ENCODE results near the gene PTPRJ. TPM values are rescaled to one million over a fixed set of nuclear protein-coding genes. Genes with fewer than 3 reads are reported as not detected.
A peak's percentile ranks its signal among the peaks of the same experiment; 100 is the strongest.

The PTPRJ gene
- total and polyA plus RNA-seq, 5 donors from 2014 or later, result 13.8 to 81.8 (median 19.0) TPM

DNA sequence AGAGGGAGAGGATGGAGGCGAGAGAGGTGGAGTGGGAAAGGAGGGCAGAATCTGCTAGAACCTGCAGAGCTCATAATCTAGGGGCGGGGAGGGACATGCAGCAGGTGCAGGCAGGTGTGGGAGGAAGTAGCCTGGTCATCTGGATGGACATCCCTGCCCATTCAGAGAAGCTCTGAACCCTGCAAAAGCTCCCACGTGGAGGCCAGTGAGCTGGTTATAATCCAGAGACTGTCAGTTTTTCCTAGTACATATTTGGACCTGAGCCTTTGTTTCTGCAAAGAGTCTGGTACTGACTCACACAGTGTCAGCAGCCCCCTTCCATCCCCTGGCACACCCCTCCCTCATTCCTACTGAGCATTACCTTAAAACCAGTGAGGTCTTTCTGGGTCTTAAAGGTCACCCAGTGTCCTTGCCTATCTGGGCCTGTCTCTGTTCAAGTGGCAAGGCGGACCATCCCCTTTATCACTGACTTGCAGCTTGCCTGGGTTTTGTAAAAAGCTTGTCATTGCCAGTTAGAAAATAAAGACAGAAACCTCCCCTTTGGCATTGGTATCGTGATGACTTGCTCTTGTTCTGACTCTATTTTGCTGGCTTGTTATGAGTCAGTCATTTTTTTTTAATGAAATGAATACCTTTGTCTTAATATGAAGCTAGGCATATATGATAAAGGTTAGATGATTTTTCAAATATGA, 26.1 kb downstream of the PTPRJ start:
- Mint-ChIP-seq H3K27me3 (no peaks in the 10 kb centered on the region), H3K36me3 (peaks cover 3% of the 10 kb centered on the region), H3K4me3 (peak overlapping the region; percentile 77 to 94 (median 84)), H3K4me1 (peaks cover 37 to 91% (median 55%) of the 10 kb centered on the region in 4 donors), H3K27ac (peak overlapping the region; percentile 98 to 100 (median 99)), H3K9me3 (peaks cover 0 to 2% (median 0%) of the 10 kb centered on the region in 7 donors)
- ATAC-seq (ENCODE audit: low read depth in 2 of 2), result peak; percentile 23 to 48
- peak overlapping the region; percentile 93 for H3K27ac ChIP-seq (ENCODE audit: insufficient read depth, low read length, poor library complexity, severe bottlenecking)
- no peaks in the 10 kb centered on the region for H3K36me3 ChIP-seq (ENCODE audit: control insufficient read depth, insufficient read depth, low read length)
- peaks cover 97% of the 10 kb centered on the region for H3K4me1 ChIP-seq (ENCODE audit: control insufficient read depth, insufficient read depth, low read length, poor library complexity, severe bottlenecking)
- H3K4me3 ChIP-seq (ENCODE audit: low read depth, low read length), result peak overlapping the region; percentile 72
- H3K9me3 ChIP-seq (ENCODE audit: control insufficient read depth in 2 of 2, low read length in 2 of 2), result no peaks in the 10 kb centered on the region
- H3K27me3 ChIP-seq (ENCODE audit: control insufficient read depth, insufficient read depth, low read length), result no peaks in the 10 kb centered on the region
- peak in 2 of 3 donors; percentile 64 to 85 for DNase-seq

DNA sequence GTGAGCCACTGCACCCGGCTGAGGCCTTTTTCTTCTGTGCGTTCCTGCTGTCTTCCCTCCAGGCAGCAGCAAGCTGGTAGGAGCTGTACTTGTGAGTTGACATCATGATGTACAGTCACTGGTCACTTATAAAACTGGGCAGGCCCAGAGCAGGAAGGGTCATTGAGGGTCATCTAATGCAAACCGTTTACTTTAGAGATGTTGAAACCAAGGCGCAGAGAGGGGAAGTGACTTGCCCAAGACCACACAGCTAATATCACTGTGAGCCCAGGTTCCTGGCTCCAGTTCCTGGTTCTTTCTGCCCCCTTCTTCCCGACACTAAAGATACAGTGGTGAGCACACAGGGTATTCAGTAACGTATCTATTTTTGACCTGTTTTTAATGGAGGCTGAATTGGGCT, 27.3 kb downstream of the PTPRJ start:
- peaks cover 0 to 2% (median 0%) of the 10 kb centered on the region in 7 donors for H3K9me3 Mint-ChIP-seq
- Histone ChIP-seq H3K4me1 (ENCODE audit: control insufficient read depth, insufficient read depth, low read length, poor library complexity, severe bottlenecking) (peaks cover 98% of the 10 kb centered on the region), H3K9me3 (ENCODE audit: control insufficient read depth in 2 of 2, low read length in 2 of 2) (no peaks in the 10 kb centered on the region), H3K36me3 (ENCODE audit: control insufficient read depth, insufficient read depth, low read length) (no peaks in the 10 kb centered on the region), H3K27me3 (ENCODE audit: control insufficient read depth, insufficient read depth, low read length) (no peaks in the 10 kb centered on the region), H3K4me3 (ENCODE audit: low read depth, low read length) (peak overlapping the region; percentile 30), H3K27ac (ENCODE audit: insufficient read depth, low read length, poor library complexity, severe bottlenecking) (peak overlapping the region; percentile 93)
- peak overlapping the region; percentile 98 to 100 (median 99) for H3K27ac Mint-ChIP-seq
- peaks cover 42 to 92% (median 61%) of the 10 kb centered on the region in 4 donors for H3K4me1 Mint-ChIP-seq
- ATAC-seq (ENCODE audit: low read depth in 2 of 2), result no peak
- H3K27me3 Mint-ChIP-seq, result no peaks in the 10 kb centered on the region
- H3K36me3 Mint-ChIP-seq, result peaks cover 3% of the 10 kb centered on the region
- DNase-seq, result no peak
- peak overlapping the region; percentile 11 to 72 (median 42) for H3K4me3 Mint-ChIP-seq

DNA sequence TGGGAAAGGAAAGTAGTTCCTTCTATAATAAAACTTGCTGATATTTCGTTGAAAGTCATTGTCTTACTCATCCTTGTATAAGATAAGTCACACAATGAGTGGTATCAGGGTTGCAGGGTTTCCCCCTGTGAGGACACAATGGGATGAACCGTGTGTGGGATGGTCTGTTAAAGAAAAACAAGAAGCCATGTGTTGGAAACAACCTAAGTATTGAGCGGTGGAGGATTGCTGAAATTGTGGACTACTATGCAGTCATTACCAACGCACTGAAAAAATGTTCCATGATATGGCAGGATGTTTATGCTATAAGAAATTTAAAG, 28.6 kb downstream of the PTPRJ start:
- peaks cover 0 to 2% (median 0%) of the 10 kb centered on the region in 7 donors for H3K9me3 Mint-ChIP-seq
- H3K4me1 Mint-ChIP-seq, result peaks cover 42 to 93% (median 72%) of the 10 kb centered on the region in 4 donors
- DNase-seq, result peak in 2 of 3 donors; percentile 55 to 74
- peak overlapping the region; percentile 97 to 99 (median 99) for H3K27ac Mint-ChIP-seq
- Histone ChIP-seq H3K27me3 (ENCODE audit: control insufficient read depth, insufficient read depth, low read length) (no peaks in the 10 kb centered on the region), H3K9me3 (ENCODE audit: control insufficient read depth in 2 of 2, low read length in 2 of 2) (no peaks in the 10 kb centered on the region), H3K4me3 (ENCODE audit: low read depth, low read length) (peak overlapping the region; percentile 55), H3K4me1 (ENCODE audit: control insufficient read depth, insufficient read depth, low read length, poor library complexity, severe bottlenecking) (peaks cover 98% of the 10 kb centered on the region), H3K27ac (ENCODE audit: insufficient read depth, low read length, poor library complexity, severe bottlenecking) (peak overlapping the region; percentile 93), H3K36me3 (ENCODE audit: control insufficient read depth, insufficient read depth, low read length) (no peaks in the 10 kb centered on the region)
- peak; percentile 4 to 6 for ATAC-seq (ENCODE audit: low read depth in 2 of 2)
- H3K27me3 Mint-ChIP-seq, result no peaks in the 10 kb centered on the region
- peak overlapping the region; percentile 51 to 81 (median 72) for H3K4me3 Mint-ChIP-seq
- peaks cover 6% of the 10 kb centered on the region for H3K36me3 Mint-ChIP-seq

DNA sequence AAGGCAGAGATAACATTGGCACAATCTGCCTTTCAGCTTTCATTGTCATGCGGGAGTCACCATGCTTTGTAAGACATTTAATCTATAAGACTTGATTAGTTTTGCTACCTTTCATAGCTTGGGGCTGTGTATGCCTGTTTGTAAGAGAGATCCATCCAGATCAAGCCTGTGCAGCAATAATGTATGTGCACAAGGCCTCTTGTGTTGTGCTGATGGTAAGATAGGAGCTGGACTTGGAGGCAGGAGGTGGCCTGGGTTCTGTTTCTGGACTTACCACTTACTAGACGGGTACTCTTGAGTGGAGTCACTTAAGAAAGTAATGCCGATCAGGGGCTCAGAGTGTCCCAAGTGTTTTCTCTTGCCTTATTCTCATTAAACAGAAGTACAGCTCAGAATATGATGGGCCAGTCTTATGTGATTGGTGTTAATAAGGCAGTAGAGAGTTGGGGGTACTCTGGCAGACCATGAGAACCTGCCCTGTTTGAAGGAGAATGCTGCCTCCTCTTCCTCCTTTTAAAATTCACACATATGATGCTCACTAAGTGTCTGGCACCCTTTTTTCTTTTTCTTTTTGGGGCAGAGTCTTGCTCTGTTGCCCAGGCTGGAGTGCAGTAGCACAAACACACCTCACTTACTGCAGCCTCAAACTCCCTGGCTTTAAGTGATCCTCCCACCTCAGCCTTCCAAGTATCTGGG, 30.9 kb downstream of the PTPRJ start:
- peak overlapping the region; percentile 63 to 83 (median 68) for H3K4me3 Mint-ChIP-seq
- ATAC-seq (ENCODE audit: low read depth in 2 of 2), result no peak
- no peaks in the 10 kb centered on the region for H3K27me3 ChIP-seq (ENCODE audit: control insufficient read depth, insufficient read depth, low read length)

DNA sequence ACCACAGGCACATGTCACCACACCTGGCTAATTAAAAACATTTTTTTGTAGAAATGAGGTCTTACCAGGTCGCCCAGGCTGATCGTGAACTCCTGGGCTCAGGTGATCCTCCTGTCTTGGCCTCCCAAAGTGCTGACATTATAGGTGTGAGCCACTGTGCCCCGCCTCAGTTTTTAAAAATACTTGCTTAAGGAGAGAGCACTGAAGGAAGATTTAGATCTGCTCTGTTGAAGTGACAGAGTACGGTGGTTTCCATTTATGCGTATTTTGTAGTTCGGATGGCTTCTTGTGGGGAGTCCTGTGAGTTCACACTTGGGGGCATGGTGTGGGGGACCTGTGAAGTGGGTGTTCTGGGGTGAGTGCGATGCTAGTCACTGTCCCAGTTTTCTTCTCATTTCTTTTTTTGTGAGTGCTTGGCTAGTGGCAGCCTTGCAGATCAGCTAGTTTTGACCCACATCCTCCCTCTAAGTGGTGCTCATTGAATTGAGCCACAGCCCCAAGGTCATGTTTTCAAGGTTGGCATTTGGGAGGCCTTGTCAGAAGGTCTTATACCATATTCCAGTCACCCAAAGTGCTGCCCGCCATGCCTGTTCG, 31.5 kb downstream of the PTPRJ start:
- Mint-ChIP-seq H3K36me3 (peaks cover 13% of the 10 kb centered on the region), H3K9me3 (peaks cover 0 to 2% (median 0%) of the 10 kb centered on the region in 7 donors), H3K4me1 (peaks cover 27 to 91% (median 70%) of the 10 kb centered on the region in 4 donors), H3K27ac (peak overlapping the region; percentile 83 to 97 (median 95)), H3K27me3 (no peaks in the 10 kb centered on the region), H3K4me3 (peak overlapping the region; percentile 63 to 83 (median 66))
- H3K4me1 ChIP-seq (ENCODE audit: control insufficient read depth, insufficient read depth, low read length, poor library complexity, severe bottlenecking), result peaks cover 98% of the 10 kb centered on the region
- H3K27ac ChIP-seq (ENCODE audit: insufficient read depth, low read length, poor library complexity, severe bottlenecking), result peak overlapping the region; percentile 93
- DNase-seq, result peak; percentile 44 to 71 (median 57)
- peak; percentile 33 to 35 for ATAC-seq (ENCODE audit: low read depth in 2 of 2)
- H3K4me3 ChIP-seq (ENCODE audit: low read depth, low read length), result peak overlapping the region; percentile 54
- no peaks in the 10 kb centered on the region for H3K9me3 ChIP-seq (ENCODE audit: control insufficient read depth in 2 of 2, low read length in 2 of 2)
- no peaks in the 10 kb centered on the region for H3K27me3 ChIP-seq (ENCODE audit: control insufficient read depth, insufficient read depth, low read length)
- H3K36me3 ChIP-seq (ENCODE audit: control insufficient read depth, insufficient read depth, low read length), result no peaks in the 10 kb centered on the region

More for the DNA sequence above, 30.9 kb downstream of the PTPRJ start:
- Mint-ChIP-seq H3K9me3 (peaks cover 0 to 2% (median 0%) of the 10 kb centered on the region in 7 donors), H3K36me3 (peaks cover 13% of the 10 kb centered on the region), H3K27me3 (no peaks in the 10 kb centered on the region), H3K27ac (peak overlapping the region; percentile 83 to 97 (median 95)), H3K4me1 (peaks cover 31 to 91% (median 71%) of the 10 kb centered on the region in 4 donors)
- Histone ChIP-seq H3K27ac (ENCODE audit: insufficient read depth, low read length, poor library complexity, severe bottlenecking) (peak overlapping the region; percentile 93), H3K36me3 (ENCODE audit: control insufficient read depth, insufficient read depth, low read length) (no peaks in the 10 kb centered on the region), H3K9me3 (ENCODE audit: control insufficient read depth in 2 of 2, low read length in 2 of 2) (no peaks in the 10 kb centered on the region), H3K4me1 (ENCODE audit: control insufficient read depth, insufficient read depth, low read length, poor library complexity, severe bottlenecking) (peaks cover 98% of the 10 kb centered on the region), H3K4me3 (ENCODE audit: low read depth, low read length) (peak overlapping the region; percentile 54)
- DNase-seq, result no peak

DNA sequence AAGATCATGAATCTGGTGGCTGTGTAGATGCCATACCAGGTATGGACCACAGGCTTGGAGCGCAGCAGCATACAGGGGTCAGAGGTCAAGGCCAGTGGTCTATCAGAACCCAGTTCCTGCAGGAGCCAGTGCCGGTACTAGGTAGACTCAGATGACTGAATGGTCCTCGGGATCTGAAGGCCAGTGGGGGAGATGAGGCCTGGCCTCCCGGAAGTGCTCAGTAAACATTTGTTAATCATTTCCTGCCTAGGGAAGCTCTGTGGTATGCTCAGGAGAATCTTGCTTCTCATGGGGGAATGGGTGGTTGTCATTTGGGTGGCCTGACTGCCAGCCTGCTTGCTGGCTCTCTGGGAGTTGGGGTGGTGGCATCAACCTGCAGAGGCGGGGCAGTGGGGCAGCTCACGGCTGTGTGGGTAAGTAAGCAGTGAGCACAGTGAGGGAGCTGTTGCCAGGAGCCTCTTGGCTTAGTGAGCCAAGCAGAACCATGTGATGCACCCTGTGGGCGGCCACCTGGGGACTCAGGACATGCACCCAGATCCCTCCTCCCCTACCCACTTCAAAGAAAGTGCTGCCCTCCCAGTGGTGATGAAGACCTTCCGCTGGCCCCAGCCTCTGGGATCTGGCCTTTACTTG, 33.0 kb downstream of the PTPRJ start:
- Histone ChIP-seq H3K27me3 (ENCODE audit: control insufficient read depth, insufficient read depth, low read length) (no peaks in the 10 kb centered on the region), H3K36me3 (ENCODE audit: control insufficient read depth, insufficient read depth, low read length) (no peaks in the 10 kb centered on the region), H3K4me3 (ENCODE audit: low read depth, low read length) (peak overlapping the region; percentile 60), H3K4me1 (ENCODE audit: control insufficient read depth, insufficient read depth, low read length, poor library complexity, severe bottlenecking) (peaks cover 98% of the 10 kb centered on the region), H3K27ac (ENCODE audit: insufficient read depth, low read length, poor library complexity, severe bottlenecking) (peak overlapping the region; percentile 93), H3K9me3 (ENCODE audit: control insufficient read depth in 2 of 2, low read length in 2 of 2) (no peaks in the 10 kb centered on the region)
- DNase-seq (peak; percentile 39 to 83 (median 52)), ATAC-seq (ENCODE audit: low read depth in 2 of 2) (peak; percentile 51 to 53)
- H3K36me3 Mint-ChIP-seq, result peaks cover 13% of the 10 kb centered on the region
- H3K9me3 Mint-ChIP-seq, result peaks cover 0 to 2% (median 0%) of the 10 kb centered on the region in 7 donors
- H3K27me3 Mint-ChIP-seq, result no peaks in the 10 kb centered on the region
- peak overlapping the region; percentile 83 to 97 (median 95) for H3K27ac Mint-ChIP-seq
- peaks cover 32 to 92% (median 78%) of the 10 kb centered on the region in 4 donors for H3K4me1 Mint-ChIP-seq
- peak overlapping the region; percentile 63 to 89 (median 73) for H3K4me3 Mint-ChIP-seq

DNA sequence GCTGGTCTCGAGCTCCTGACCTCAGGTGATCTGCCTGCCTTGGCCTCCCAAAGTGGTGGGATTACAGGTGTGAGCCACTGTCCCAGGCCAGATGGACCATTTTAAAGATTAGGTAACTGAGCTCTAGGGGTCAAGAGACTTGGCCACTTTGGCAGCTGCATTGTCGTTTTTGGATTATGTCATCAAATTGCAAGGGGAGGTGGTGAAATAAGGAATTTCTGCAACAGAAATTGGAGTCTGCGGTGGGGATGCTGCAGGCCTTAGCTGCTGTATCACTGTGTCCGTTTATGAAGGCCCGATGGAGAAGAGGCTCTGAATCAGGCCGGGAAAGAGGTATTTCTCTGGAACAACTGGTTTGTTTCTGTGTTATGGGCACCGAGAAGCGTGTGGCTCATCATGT, 34.6 kb downstream of the PTPRJ start:
- no peaks in the 10 kb centered on the region for H3K27me3 ChIP-seq (ENCODE audit: control insufficient read depth, insufficient read depth, low read length)
- Mint-ChIP-seq H3K27me3 (no peaks in the 10 kb centered on the region), H3K36me3 (peaks cover 13% of the 10 kb centered on the region), H3K27ac (peak overlapping the region; percentile 83 to 97 (median 90)), H3K4me1 (peaks cover 28 to 92% (median 77%) of the 10 kb centered on the region in 4 donors), H3K4me3 (peak overlapping the region; percentile 21 to 49 (median 39)), H3K9me3 (peaks cover 0 to 2% (median 0%) of the 10 kb centered on the region in 7 donors)
- no peak overlapping the region for H3K4me3 ChIP-seq (ENCODE audit: low read depth, low read length)
- H3K27ac ChIP-seq (ENCODE audit: insufficient read depth, low read length, poor library complexity, severe bottlenecking), result peak overlapping the region; percentile 93
- ATAC-seq (ENCODE audit: low read depth in 2 of 2), result no peak
- no peaks in the 10 kb centered on the region for H3K36me3 ChIP-seq (ENCODE audit: control insufficient read depth, insufficient read depth, low read length)
- H3K4me1 ChIP-seq (ENCODE audit: control insufficient read depth, insufficient read depth, low read length, poor library complexity, severe bottlenecking), result peaks cover 100% of the 10 kb centered on the region
- no peaks in the 10 kb centered on the region for H3K9me3 ChIP-seq (ENCODE audit: control insufficient read depth in 2 of 2, low read length in 2 of 2)
- DNase-seq, result no peak
